ENCODE data around the gene STX1B.

The STX1B gene

GRCh38 chr16:30996324-30996984, 14.0 kb downstream of the STX1B start:
- peak; percentile 82 for DNase-seq (ENCODE audit: low spot score)

- no peak for DNase-seq (ENCODE audit: low spot score)
Observed at GRCh38 chr16:30995927-30996323, 14.5 kb downstream of the STX1B start.

- no peak for DNase-seq (ENCODE audit: low spot score)
Observed at GRCh38 chr16:30992931-30993816, 17.3 kb downstream of the STX1B start.

GRCh38 chr16:30992276-30992780, 18.1 kb downstream of the STX1B start:
- no peak for DNase-seq (ENCODE audit: low spot score)

GRCh38 chr16:30991052-30991451, 19.4 kb downstream of the STX1B start:
- DNase-seq (ENCODE audit: low spot score), result no peak

GRCh38 chr16:30990105-30990504, 20.3 kb downstream of the STX1B start:
- no peak for DNase-seq (ENCODE audit: low spot score)

- no peak for DNase-seq (ENCODE audit: low spot score)
Observed at GRCh38 chr16:30989469-30990047, 20.9 kb downstream of the STX1B start.

GRCh38 chr16:30987581-30988190, 22.8 kb downstream of the STX1B start:
- DNase-seq (ENCODE audit: low spot score), result no peak

- no peak for DNase-seq (ENCODE audit: low spot score)
Observed at GRCh38 chr16:30986129-30986991, 24.1 kb downstream of the STX1B start.

GRCh38 chr16:30985401-30986128, 24.9 kb downstream of the STX1B start:
- peak; percentile 81 for DNase-seq (ENCODE audit: low spot score)

GRCh38 chr16:30984669-30985400, 25.6 kb downstream of the STX1B start, which contains the start of gene HSD3B7:
TSS of gene HSD3B7 (plus strand) at chr16:30985207. CDS start at chr16:30985659, 452 bp downstream.
- peak; percentile 99 for DNase-seq (ENCODE audit: low spot score)

- no peak for DNase-seq (ENCODE audit: low spot score)
Observed at GRCh38 chr16:30983898-30984610, 26.4 kb downstream of the STX1B start.

GRCh38 chr16:30983289-30983889, 27.0 kb downstream of the STX1B start:
- no peak for DNase-seq (ENCODE audit: low spot score)

GRCh38 chr16:30982548-30983288, 27.7 kb downstream of the STX1B start:
- DNase-seq (ENCODE audit: low spot score), result no peak

- DNase-seq (ENCODE audit: low spot score), result no peak
Observed at GRCh38 chr16:30980959-30981358, 29.5 kb downstream of the STX1B start.

GRCh38 chr16:30980434-30980833, 30.0 kb downstream of the STX1B start:
- no peak for DNase-seq (ENCODE audit: low spot score)

- DNase-seq (ENCODE audit: low spot score), result no peak
Observed at GRCh38 chr16:30980023-30980371, 30.4 kb downstream of the STX1B start.

Data from HuH-7.5 (cell line).